HG02798 (cell line): Measurements from ENCODE around the gene TMPO.
"Not testable (repeated sequence)": the region's sequence is repeated elsewhere in the genome, so short reads cannot be mapped to it uniquely, and the experiment has no call there.

Experiments used
- ATAC-seq: cut with Tn5 transposase; IDR thresholded peaks from one replicate; pipeline ENCODE4 v1.9.1; 2021; ENCODE audit warnings: mild to moderate bottlenecking; ENCODE audit not compliant: unreplicated experiment, poor library complexity

The TMPO gene

DNA sequence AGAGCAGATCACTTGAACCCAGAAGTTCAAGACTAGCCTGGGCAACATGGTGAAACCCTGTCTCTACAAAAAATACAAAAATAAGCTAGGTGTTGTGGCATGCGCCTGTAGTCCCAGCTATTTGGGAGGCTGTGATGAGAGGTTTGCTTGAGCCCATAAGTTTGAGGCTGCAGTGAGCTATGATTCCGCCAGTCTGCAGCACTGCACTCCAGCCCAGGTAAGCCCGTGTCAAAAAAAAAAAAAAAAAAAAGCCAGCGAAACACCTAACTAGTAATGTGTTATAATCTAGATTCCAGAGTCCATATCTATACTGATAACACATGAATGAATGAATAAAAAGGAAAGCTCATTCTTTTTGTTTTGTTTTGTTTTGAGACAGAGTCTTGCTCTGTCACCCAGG is 59.6 kb downstream of the TMPO start:
- ATAC-seq = no peak

DNA sequence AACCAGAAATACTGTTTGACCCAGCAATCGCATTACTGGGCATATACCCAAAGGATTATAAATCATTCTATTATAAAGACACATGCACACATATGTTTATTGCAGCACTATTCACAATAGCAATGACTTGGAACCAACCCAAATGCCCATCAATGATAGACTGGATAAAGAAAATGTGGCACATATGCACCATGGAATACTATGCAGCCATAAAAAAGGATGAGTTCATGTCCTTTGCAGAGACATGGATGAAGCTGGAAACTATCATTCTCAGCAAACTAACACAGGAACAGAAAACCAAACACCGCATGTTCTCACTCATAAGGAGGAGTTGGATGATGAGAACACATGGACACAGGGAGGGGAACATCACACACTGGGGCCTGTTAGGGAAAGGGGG is 61.4 kb downstream of the TMPO start:
- ATAC-seq = not testable (repeated sequence)

DNA sequence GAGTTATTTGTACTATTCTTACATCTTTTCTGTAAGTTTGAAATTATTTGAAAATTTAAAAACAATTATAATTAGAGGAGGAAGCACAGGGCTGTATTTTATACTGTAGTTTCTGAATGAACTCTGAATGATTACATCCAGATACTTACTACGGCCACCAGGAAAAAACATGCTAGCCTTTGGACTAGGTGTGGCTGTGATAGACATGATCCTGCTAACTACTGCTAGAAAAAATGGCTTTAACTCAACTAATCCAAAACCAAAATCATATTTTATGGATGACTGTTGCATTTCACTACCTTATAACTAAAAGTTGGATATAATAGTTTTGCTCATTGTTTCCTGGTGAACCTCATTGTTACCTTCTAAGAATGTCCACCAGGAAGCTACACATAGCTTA is 63.0 kb downstream of the TMPO start:
- ATAC-seq = no peak

DNA sequence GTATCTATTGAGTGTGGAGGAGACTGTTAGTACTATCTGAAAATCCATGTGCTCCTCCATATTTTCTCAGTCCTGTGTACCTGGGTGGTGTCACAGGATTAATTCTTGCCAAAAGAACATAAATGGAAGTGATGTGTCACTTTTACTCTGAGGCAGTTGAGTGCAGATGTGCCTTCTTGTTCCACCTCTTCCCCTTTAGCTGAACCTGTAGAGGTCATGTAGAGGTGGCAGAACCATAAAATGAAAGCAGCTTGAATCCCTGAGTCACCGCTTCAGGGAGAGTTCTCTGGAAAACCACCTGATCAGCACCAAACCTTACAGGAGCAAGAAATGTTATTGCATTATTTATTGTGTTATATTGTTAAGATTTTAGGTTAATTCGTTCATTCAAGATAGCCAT is 63.4 kb downstream of the TMPO start:
- ATAC-seq = no peak

DNA sequence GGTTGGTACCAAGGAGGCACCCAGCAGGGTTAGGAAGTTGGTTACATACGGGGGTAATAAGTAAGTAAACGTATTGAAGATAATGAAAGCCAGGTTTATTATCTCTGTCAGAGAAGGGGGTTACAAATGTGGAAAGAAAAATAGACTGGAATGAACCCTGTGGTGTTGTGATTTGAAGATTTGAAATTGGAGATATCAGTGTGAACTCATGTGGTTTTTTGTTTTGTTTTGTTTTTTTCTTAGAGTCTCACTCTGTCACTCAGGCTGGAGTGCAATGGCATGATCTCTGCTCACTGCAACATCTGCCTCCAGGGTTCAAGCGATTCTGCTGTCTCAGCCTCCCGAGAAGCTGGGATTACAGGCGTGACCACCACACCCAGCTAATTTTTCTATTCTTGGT is 64.0 kb downstream of the TMPO start:
- no peak for ATAC-seq

DNA sequence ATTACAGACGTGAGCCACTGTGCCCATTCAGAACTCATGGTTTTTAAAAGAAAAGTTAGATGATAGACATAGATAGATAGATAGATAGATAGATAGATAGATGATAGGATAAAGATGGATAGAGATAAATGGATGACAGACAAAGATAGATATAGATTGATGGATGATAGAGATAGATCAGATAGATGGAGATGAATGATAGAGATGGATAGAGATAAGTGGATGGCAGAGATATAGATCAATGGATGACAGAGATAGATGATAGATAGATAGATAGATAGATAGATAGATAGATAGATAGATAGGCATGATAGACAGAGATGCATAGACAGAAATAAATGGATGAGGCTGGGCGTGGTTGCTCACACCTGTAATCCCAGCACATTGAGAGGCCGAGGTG is 64.4 kb downstream of the TMPO start:
- ATAC-seq = no peak

DNA sequence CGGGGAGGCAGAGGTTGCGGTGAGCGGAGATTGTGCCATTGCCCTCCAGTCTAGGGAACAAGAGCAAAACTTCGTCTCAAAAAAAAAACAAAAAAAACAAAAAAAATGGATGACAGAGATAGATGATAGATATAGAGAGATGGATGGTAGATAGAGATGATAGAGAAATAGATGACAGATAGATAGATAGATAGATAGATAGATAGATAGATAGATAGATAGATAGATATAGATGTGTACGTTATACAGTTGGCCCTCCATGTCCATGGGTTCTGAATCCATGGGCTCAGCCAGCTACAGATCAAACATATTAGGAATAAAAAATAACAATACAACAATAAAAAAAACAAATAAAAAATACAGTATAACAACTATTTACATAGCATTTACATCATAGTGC is 65.3 kb downstream of the TMPO start:
- no peak for ATAC-seq

DNA sequence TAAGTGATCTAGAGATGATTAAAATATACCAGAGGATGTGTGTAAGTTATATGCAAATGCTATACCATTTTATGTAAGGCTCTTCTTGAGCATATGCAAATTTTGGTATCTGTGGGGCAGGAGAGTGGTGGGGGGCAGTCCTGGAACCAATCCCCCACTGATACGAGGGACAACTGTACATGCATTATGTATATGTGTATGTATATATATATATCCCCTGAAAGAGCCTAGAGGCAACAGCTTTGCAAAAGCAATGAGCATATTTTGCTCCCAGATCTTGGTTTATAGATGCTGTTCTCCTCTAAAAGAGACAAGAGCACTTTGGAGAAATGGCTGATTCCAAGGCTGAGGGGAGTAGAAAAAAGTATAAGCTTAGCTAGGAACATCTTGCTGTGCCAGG is 65.7 kb downstream of the TMPO start:
- no peak for ATAC-seq

DNA sequence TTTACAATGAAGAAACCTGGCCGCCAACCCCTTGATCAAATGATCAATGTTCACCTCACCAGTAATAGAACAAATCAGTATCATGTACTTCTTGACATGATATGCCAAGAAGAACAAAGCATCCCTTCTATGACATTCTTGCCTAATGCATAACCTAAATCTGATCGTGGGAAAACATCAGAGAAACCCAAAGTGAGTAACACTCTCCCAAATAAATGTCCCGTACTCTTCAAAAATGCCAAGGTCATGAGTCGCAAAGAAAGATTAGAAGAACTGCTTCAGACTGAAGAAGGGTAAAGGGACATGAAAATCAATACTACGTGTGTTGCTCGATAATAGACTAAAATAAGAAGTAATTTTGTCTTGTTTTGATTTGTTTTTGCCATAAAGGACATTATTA is 66.7 kb downstream of the TMPO start:
- ATAC-seq = no peak

DNA sequence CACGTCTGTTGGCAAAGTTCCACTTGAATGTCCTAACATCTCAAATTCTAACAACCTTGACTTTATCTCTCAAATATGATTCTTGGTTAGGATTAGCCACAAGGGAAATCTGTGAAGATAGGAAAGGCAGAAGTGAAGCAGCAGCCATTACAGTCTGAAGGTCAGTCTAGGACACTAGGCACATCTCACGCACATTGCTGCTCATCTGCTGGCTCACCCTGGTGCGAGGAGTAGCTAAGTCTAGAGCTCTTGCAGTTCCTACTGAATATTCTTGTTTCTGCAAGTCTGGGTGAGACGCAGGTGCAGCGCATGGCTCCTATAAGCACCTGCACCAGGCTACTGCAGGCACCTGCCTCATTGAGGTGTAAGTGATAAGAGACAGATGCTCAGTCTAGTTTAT is 71.7 kb downstream of the TMPO start:
- no peak for ATAC-seq

DNA sequence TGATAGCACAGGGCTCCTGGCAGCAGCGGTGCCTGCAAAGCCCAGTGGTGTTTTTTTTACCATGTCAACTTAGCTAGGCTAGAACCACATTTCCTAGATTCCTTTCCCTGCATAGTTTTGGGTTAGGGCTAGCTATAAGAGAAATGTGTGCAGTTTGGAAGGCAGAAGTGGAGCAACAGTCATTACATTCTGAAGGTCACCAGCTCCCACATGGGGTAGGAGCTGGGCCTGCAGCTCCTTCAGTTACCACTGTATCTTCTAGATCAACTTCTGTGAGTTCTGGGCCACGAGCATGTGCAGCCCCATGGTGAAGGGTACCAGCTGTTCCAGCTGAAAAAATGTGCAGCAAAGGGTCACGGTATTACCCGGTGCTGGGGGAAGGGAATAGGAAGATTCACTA is 75.8 kb downstream of the TMPO start:
- no peak for ATAC-seq

DNA sequence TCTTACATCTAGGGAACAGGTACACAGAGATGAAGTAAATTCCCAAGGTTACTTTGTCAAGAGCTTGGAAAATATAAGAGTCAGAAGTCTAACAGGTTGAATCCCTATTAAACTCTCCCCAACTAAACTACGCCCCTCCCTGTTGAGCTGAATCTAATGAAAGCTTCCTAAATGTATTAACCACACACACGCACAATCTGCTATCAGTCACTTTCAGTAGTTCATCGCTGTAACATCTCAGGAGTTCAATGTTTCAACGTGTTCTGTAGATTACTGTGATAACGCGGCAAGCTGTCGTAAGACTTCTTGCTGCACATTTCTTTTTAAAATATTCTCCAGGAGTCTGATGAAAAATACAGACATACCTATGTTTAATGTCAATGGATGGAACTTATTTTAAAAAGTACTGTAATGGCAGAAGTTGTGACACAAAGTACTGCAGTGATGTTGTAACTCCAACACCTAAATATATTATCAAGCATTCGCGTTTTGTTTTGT is 77.5 kb downstream of the TMPO start:
- no peak for ATAC-seq

DNA sequence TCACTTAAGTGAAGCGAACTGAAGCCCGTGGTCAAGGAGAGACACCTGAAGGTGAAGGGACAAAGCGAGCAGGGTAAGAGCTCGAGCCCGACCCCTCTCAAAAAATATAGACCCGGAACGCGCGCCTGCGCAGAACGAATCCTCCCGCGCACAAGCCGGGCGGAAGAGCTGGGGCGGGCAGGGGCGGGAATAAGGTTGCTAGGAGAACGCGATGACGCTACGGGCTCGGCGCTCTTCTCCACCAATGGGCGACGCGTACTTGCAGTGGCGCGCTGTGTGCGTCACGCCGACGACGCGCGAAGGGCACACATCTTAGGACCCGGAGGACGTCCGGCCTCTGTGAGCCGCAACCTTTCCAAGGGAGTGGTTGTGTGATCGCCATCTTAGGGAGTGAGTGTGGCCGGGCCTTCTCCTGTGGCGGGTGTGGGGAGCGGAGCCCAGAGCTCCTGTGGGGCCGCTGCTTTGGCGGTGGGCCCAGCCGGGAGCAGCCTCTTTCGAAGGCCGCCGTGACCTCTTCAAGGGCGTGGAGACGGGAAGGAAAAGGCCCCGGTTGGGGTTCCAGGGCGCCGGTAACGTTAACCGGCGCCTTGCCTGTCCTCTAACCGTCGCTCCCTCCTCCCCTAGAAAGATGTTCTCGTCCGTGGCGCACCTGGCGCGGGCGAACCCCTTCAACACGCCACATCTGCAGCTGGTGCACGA is 78.1 kb downstream of the TMPO start, which contains the start of gene SLC25A3:
Gene SLC25A3 (plus strand): TSS at position 336 of the 699 bp plus-strand sequence. CDS start 293 bp downstream, at position 629.
- ATAC-seq = peak; percentile 99

DNA sequence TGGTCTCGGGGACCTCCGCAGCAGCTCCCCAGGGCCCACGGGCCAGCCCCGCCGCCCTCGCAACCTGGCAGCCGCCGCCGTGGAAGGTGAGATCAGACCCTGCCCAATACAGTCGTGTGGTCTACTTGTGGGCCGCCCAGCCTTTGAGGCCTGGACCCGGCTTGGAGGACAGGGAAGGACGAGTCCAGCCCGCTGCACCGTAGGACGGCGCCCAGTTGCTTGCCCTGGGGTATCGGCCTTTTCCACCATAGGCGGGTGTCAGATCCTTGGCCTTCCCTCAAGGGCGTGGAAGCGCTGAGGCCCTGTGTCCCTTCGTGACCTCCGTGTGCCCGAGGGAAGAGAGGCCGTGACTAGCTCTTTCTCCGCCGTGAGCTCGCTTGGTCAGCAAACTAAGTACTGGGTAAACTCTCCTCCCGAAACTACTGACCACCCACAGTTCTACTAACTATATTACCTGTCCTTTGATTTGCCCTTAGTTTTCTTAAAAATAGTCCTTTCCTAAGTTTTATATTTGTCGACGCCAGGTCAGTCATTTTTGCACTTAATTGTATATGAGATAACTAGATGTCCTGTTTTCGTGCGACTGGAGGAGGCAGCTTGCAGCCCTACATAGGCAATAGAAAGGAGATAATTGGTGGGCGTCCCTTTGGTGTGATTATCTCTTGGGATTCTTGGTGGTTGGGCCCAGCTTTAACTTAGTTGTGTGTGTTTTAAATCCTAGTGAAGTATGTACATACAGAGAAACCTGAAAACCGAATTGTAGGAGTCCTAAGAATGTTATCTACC is 78.9 kb downstream of the TMPO start:
- ATAC-seq = no peak

DNA sequence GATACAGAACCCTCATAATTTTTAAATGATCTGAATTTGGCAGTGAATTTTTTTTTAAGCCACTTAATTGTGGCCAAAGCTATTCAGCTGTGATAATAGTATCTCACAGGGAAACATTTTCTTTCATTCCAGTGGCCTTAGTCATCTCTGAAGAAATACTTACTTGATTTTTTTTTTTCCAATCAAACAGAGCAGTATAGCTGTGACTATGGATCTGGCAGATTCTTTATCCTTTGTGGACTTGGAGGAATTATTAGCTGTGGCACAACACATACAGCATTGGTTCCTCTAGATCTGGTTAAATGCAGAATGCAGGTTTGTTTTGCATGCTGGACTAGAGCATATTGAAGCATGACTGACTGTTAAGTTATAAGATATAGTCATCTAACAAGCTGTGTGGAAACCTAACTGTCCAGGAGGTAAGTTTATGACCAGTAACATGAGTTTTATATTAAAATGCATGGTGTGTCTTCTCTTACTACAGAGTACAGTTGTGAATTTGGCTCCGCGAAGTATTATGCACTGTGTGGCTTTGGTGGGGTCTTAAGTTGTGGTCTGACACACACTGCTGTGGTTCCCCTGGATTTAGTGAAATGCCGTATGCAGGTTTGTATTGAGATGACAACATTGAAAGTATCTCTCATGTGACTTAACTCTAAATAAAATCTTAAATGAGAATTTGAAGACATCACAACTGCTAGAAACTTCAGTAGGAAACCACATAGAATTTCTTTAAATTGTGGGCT is 80.0 kb downstream of the TMPO start:
- ATAC-seq = no peak

DNA sequence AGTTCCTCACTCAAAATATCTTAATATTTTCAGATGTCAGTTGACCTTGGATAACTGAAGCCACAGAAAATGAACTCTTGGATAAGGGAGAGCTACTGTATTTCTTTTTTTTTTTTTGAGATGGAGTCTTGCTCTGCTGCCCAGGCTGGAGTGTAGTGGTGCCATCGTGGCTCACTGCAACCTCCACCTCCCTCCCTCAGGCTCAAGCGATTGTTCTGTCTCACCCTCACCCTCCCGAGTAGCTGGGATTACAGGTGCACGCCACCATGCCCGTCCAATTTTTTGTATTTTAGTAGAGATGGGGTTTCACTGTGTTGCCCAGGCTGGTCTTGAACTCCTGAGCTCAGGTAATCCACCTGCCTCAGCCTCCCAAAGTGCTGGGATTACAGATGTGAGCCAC is 81.9 kb downstream of the TMPO start:
- ATAC-seq = not testable (repeated sequence)
